CD4-positive, alpha-beta T cell treated with Interferon gamma for 1 hour (primary cell): Measurements from ENCODE around the gene SH2B3.
"Not testable (repeated sequence)": the region's sequence is repeated elsewhere in the genome, so short reads cannot be mapped to it uniquely, and the experiment has no call there.

Source experiments
- DNase-seq: peaks from one replicate; pipeline ENCODE4 v3.0.0-alpha.2; 2020

SH2B3 gene

GRCh38 chr12:111445726-111446581 lies 40.2 kb downstream of the SH2B3 start:
- DNase-seq = no peak

DNA sequence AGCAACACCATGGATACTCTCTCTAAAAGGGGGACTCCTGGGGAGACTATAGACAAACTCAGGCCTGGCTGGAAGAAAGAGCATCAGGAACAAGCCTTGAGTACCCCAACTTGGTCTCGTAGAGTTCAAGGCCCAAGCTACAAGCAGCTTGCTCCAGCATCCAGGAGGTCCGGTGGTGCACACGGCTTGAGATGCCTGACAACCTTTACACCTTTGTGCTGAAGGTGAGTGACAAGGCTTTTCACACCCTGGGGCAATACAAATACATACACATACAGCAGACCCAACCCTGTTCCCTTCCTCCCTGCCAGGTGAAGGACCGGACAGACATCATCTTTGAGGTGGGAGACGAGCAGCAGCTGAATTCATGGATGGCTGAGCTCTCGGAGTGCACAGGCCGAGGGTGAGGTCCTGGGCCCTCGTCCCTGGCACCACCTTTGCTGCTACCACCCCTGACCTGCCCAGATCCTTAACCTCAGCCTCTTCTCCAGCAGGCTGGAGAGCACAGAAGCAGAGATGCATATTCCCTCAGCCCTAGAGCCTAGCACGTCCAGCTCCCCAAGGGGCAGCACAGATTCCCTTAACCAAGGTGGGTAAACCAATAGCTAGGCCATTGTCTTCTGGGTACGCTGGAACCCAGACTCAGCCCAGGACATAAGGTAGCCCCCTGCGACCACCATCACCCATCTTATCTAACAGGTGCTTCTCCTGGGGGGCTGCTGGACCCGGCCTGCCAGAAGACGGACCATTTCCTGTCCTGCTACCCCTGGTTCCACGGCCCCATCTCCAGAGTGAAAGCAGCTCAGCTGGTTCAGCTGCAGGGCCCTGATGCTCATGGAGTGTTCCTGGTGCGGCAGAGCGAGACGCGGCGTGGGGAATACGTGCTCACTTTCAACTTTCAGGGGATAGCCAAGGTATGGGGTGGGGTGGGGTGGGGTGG lies 41.2 kb downstream of the SH2B3 start:
- no peak for DNase-seq

DNA sequence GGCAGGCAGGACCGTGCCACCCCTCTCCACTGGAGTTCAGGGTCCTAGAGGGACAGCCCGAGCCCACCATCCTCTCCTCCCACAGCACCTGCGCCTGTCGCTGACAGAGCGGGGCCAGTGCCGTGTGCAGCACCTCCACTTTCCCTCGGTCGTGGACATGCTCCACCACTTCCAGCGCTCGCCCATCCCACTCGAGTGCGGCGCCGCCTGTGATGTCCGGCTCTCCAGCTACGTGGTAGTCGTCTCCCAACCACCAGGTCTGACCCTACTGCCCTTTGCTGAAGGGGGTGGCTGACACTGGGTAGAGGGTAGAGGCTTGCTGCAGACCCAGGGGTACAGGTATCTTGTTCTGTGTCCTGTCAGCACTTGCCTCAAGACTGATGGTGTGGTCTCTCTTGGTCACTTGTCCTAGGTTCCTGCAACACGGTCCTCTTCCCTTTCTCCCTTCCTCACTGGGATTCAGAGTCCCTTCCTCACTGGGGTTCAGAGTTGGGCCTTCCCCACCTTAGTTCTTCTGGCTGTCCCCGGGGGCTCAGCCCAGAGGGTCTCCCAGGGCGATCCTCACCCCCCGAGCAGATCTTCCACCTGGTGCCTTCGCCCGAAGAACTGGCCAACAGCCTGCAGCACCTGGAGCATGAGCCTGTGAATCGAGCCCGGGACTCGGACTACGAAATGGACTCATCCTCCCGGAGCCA lies 42.0 kb downstream of the SH2B3 start:
- no peak for DNase-seq

- no peak for DNase-seq
These were observed 42.6 kb downstream of the SH2B3 start for GRCh38 chr12:111448266-111448830.

DNA sequence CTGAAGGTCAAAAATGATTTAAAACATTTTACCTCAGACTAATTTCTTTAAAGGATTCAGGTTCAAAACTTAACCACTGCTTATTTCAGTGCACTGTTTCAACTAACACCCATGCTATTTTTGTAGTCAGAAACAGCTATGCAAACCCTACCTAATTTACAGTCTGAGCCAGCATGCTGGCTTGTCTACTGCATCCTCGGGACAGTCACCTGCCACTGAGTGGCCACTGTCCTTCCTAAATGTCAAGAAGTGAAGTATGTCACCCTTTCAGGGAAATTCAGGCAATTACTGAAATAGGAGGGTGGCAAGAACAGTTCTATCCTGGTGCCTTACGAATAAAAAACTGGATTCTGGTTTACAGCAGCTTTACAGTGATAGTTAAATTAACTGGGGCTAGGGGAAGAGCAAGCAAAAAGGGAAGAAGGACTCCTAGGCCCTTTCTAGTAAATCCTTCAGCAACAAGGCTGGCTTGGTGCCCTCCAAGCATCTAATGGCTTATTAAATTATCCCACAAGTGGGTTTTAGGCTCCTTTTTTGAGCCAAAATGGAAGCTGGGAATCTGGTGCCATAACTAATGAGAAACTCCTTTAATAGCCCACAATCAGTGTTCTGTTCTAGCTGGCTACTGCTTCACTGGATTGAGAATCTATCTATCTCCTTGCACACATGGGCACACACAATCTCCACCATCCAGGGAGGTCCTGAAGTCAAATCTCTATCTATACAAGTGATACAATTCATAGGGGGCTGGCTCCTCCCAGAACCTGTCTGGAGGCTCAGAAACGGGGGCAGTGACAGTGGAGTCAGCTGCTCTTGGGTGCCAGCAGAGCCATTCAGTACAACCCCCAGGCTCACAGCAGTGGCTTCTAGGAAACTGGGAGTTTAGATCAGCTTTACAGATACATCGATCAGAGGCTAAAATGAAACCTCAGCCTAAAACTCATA lies 43.4 kb downstream of the SH2B3 start:
- DNase-seq = no peak

DNA sequence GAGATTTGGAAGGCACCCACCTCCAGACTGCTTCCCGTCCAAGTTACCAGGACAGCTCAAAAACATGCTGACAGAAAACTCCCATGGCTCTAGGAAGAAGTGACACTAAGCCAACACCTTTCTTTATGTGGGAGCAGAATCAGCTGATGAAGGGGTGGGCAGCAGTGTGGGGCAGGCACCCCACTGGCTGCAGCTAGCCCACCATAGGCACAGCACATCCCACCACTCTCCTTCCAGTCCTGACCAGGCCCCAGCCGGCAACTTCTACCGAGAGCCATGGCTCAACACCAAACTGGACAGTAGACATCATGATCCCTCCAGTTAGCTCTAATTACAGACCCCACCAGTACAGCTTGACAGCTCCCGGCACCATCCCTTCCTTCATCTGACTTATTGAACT lies 45.0 kb downstream of the SH2B3 start:
- DNase-seq = no peak

DNA sequence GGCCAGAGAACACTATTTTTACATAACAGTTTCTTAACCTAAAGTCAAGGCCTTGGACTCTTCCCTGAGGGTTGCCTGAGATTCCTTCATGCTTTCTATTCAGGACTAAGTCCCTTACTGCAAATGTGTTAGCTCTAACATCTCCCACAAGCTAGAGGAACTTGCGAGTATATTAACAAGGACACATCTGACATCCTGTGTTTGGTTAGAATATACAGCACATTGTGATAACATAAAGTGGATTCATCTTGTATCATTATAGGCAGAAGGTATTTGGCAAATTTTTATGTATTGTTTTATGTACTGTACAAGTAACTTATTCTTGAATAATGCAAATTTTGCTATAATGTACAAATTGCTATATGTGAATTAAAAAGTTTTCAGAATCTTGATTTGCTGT lies 45.5 kb downstream of the SH2B3 start:
- DNase-seq = no peak

GRCh38 chr12:111451649-111452129 lies 46.0 kb downstream of the SH2B3 start:
- no peak for DNase-seq

- no peak for DNase-seq
These were observed 47.6 kb downstream of the SH2B3 start for GRCh38 chr12:111453071-111453989.

DNA sequence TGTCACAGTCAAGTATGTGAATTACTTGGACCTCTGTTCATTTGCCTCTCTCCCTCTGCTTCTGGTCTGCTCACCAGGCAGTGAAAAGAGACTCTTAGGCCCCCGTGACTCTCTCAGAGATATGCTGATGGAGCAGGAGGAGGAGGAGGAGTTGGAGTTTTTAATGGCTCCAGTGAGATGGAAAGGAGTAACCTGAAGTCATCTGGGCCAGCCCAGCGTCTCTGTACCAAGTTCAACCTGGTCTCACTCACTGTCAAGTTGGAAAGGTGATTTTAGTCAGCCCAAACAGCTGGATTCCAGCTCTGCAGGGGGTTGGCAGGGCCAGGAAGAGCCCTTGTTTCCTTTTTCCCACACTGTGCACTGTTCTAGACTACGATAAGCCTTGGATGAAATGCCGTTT lies 48.6 kb downstream of the SH2B3 start:
- no peak for DNase-seq

- no peak for DNase-seq
These were observed 49.2 kb downstream of the SH2B3 start for GRCh38 chr12:111454716-111455447.

DNA sequence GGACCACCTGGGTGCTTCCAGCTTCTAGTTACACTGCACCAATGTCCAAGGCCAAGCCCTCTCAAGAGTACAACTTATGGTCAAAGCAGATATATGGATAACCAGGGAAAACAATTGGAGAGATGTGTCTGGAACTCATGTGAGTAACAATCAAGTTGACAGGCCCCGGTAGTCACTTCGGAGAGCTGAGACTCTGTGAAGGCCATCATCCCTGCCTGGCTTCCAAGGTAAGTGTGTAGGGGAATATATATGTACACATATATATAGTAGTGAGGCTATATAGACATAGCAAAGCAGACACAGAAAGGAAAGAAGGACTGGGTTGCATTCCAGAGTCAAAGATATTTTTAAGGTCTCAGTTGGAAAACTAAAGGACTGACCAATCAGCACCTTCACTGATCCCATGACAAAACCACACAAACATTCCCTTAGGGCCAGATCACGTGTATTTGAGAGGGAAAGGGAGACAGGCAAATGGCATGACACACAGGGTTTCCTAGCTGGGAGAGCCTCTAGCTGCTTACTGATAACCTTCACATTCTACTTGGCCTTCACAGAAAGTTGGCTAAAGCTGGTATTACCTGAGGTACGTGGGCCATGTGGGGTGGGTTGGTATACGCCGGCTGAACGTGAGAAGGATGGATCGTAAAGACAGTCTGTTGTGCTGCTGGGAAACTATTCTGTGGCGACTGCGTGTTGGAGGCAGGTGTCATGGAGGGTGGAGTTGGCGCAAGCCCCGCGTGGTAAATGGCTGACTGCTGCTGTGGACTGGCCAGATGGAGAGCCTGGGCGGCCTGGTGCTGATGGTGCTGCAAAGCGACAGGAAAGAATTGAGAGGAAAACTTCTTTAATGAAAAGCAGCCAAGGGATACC lies 50.0 kb downstream of the SH2B3 start:
- no peak for DNase-seq

- no peak for DNase-seq
These were observed 51.3 kb downstream of the SH2B3 start for GRCh38 chr12:111457071-111457470.

DNA sequence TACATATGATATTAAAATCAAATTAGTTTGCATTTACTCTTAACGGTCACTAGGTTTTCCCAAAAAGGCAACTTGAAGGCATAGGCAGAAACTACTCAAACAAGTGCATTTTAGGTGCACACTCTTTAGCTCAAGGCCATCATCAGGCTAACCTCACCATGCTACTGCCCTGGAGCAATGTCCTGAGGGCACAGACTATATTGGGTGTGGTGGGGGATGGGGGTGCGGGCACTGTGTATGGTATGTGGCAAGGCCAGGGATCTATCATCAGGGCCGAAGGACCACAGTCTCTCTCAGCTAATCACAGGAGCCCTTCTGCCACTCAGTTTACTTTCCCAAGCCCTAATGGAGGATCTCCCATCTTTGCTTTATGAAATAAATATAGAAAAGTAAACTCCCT lies 51.9 kb downstream of the SH2B3 start:
- no peak for DNase-seq

DNA sequence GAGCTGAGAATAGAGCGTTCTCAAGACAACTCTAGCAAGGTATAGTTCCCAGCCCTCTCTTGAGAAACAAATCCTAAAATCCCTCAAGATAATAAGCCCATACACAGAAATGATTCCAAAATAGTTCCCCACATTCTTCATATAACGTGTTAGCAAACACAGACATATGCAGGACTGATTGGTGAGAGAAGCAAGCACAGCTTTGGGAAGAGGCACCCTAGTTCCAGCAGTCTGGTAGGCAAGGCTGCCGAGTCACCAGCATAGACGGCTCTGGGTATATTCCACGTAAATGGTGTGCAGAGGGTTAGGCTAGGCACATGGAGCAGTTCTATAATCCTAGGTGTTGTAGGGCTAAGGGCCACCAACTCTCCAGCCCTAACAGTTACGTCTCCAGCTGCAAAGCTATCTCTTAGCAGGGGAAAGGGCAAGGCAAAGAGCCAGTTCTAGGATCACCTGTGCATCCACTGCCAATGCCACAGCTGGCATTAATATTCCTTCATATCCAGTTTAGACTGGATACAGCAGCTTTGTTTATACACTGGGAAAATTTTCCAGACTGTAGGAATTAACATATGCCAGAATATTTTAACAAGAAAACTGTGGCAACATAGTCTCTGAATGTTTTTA lies 52.9 kb downstream of the SH2B3 start:
- no peak for DNase-seq

DNA sequence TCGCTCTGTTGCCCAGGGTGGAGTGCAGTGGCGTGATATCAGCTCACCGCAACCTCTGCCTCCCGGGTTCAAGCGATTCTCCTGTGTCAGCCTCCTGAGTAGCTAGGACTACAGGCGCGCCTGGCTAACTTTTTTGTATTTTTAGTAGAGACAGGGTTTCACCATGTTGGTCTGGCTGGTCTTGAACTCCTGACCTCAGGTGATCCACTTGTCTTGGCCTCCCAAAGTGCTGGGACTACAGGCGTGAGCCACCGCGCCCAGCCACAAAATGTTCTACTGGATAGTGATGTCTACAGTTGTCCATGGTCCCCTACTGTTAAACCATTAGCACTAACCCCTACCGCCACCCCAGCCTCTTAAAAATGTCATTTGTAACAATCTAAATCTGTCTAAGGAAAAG lies 54.4 kb downstream of the SH2B3 start:
- DNase-seq = not testable (repeated sequence)

- DNase-seq = no peak
These were observed 56.6 kb downstream of the SH2B3 start for GRCh38 chr12:111462210-111462769.
